ENCODE results near the gene MICALL2.

Gene MICALL2

DNA sequence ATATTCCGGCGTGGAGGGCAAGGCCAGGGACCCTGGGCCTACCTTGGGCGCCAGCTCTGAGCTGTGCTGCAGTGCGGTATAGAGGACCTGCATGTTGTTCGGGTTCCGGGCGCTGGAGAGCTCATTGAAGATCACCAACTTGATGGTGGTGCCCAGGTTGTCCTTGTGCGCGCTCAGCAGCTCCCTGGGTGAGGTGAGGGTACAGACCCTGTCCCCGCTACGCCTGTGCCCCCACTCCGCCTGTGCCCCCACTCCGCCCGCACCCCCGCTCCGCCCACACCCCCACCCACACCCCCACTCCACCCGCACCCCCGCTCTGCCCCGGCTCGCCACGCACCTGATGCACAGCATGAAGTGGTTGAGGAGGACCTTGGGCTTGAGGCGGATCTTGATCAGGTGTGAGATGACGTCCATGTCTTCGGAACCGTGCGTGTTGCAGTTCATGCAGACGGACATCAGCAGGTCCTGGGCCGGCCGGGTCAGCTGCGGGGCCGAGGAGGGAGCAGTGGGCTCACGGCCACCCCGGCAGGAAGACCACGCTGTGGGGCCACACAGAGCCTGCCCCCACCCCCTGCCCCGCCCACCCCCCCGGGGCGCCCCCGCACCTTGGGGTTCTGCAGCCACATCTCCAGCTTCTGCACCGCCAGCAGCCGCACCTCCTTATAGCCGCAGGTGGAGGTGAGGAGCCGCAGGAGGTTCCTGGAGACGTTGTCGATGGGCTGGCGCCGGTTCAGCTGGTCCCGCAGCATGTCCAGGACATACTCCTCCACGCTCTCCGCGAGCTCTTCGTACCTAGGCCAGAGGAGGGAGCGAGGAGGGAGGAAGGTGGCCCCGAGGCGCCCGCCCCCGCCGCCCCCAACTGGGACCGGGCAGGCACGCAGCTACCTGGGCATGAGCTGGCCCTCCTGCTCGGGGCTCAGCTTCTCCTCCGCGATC lies 39.4 kb upstream of the MICALL2 start:
- no peak for DNase-seq (ENCODE audit: insufficient read length)
- FAIRE-seq: no peak
- TF ChIP-seq POLR2A (IDR thresholded peaks at IDR 0.05; ENCODE audit: low read depth, low read length): no peak
- TF ChIP-seq TAF1 (IDR thresholded peaks at IDR 0.05; ENCODE audit: borderline replicate concordance, low read depth, low read length): no peak
- no peak for TF ChIP-seq POLR2AphosphoS5 (IDR thresholded peaks at IDR 0.05; ENCODE audit: low read depth, low read length)

DNA sequence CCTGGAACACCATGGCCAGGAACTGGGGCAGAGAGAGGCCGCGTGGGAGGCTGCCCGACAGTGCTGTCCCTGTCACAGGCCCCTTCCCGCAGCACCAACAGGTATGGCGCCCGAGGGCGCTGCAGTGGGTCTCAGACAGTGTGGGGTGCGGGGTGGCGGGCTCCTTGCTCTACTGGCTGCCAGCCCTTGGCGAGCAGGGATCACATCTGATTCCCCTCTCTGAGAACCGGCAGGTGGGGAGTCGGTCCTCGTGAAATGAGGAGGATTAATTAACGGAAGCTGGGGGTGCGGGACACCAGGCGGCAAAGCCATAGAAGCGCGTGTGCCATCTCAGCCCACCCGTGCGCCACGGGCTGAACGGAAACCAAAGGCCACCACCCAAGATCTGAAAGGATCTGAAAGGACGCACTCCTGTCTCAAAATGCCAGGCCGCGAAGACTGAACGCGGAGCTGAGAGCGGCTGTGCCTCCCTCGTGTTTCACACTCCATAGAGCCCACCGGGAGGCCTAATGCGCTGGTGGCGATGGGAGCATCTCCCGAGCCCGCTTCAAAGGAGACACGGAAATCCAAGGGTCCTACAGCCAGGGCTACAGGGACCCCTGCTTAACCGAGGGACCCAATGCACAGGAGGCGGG lies 38.1 kb upstream of the MICALL2 start:
- DNase-seq (ENCODE audit: insufficient read length) (no peak), FAIRE-seq (no peak)
- TF ChIP-seq POLR2AphosphoS5 (IDR thresholded peaks at IDR 0.05; ENCODE audit: low read depth, low read length) (no peak), TAF1 (IDR thresholded peaks at IDR 0.05; ENCODE audit: borderline replicate concordance, low read depth, low read length) (no peak), POLR2A (IDR thresholded peaks at IDR 0.05; ENCODE audit: low read depth, low read length) (no peak)

DNA sequence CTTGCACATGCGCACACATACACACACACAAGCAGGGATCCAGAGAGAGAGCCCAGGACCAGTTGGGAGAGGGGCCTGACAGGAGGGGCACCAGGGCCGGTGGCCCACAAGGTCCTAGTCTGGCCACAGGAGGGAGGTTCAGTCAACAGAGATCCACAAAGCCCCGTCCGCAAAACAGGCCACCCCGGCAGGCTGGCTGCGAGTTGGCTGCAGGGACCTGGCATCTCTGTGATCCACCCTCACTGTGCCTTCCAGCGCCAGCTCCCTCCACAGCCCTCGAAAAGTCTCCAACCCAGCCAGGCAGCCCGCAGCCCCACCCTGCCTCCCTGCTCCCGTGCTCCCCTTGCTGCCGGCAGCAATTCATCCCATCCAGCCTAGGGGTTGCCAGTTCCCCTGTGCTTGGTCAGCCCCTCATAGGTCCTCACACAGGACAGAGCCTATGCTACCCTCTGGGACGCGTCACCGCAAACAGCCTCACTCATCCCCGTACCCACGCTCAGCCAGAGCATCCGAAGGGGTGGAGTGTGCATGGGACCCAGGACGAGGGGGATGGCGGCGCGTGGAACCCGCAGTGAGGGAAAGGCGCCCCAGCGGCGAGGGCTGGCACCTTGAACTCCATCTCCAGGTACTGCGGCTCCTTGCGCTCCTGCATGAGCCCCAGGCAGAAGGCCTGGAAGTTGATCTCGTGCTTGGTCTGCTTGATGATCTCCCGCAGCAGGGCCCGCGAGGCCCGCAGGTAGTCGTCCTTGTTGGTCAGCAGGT lies 37.4 kb upstream of the MICALL2 start:
- FAIRE-seq: no peak
- TF ChIP-seq TAF1 (IDR thresholded peaks at IDR 0.05; ENCODE audit: borderline replicate concordance, low read depth, low read length): no peak
- no peak for DNase-seq (ENCODE audit: insufficient read length)

DNA sequence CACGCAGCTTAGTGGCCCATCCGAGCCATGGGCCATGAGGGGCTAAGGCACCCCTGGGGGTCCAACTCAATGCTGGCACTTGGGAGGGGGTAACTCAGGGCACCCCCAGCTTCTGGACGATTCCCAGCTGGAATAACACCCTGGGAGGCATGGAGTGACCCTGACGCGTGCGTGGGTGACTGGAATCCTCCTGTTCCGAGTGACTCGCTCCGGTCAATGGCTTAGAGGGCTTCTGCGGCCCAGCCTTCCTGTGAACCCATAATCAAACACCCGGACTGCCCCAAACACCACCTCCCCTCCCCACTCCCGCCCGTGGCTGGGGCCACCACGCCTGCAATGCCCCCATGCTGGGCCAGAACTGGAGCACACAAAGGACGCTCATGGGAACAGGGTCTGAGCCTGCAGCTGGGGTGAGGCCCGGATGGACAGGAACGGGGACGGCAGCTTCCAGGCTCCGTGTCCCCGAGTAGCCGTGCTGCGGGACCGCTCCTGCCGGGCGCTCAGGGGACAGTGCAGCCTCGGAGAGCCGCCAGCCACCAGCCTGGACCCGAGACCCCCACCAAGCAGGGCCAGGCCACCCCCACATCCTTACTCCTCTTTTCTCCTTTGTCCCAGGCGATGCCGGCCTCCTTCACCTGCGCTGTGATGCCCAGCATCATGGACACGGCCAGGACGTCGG lies 36.4 kb upstream of the MICALL2 start:
- TF ChIP-seq TAF1 (IDR thresholded peaks at IDR 0.05; ENCODE audit: borderline replicate concordance, low read depth, low read length) (no peak), POLR2A (IDR thresholded peaks at IDR 0.05; ENCODE audit: low read depth, low read length) (no peak), POLR2AphosphoS5 (IDR thresholded peaks at IDR 0.05; ENCODE audit: low read depth, low read length) (no peak)
- DNase-seq (ENCODE audit: insufficient read length) (no peak), FAIRE-seq (no peak)

DNA sequence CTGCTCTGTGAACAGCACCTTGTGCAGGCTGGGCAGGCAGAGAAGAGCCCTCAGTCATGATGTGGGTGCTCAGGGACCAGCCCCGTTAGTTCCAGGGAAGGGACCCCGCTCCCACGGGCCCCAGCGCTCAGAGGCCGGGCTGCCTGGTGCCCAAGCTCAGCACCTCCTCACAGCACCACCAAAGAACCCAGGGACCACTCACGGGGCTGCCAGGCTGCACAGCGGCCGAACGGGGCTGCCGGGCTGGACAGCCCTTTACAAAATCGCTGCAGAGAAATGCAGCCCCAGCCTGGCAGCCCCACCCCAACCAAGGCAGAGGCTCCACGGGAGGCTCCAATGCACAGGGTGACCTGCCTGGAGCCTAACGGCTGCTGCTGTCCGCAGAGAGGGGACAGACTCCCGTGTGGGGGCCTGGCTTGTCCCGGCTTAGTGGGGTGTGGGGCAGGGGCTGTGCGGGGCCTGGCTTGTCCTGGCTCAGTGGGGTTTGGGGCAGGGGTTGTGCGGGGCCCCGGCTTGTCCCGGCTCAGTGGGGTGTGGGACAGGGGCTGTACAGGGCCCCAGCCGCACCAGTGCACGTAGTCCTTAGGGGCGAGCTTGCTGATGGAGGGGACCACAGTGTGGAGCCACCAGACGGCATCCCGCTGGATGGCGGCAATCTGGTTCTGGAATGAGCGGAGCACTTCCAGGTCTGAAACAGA lies 35.7 kb upstream of the MICALL2 start:
- DNase-seq (ENCODE audit: insufficient read length) (no peak), FAIRE-seq (no peak)
- TF ChIP-seq TAF1 (IDR thresholded peaks at IDR 0.05; ENCODE audit: borderline replicate concordance, low read depth, low read length) (no peak), POLR2A (IDR thresholded peaks at IDR 0.05; ENCODE audit: low read depth, low read length) (no peak), POLR2AphosphoS5 (IDR thresholded peaks at IDR 0.05; ENCODE audit: low read depth, low read length) (no peak)

DNA sequence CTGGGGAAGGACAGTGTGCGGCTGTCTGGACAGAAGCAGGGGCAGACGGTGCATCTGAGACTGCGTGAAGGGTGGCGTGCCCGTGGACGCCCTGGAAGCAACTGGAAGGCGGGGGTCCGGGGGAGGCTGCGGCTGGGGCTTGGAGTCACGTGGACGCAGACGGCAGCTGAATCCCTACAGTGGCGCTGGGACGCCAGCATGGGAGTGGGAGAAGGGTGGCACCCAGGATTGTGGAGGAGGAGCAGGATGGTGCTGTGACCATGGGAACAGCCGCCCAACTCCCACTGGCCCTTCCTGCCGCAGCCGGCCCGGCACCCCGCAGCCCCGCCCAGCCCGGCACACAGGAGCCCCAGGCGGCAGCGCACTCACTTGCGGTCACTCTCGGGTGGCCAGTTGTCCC lies 35.2 kb upstream of the MICALL2 start:
- TF ChIP-seq POLR2AphosphoS5 (IDR thresholded peaks at IDR 0.05; ENCODE audit: low read depth, low read length) (no peak), POLR2A (IDR thresholded peaks at IDR 0.05; ENCODE audit: low read depth, low read length) (no peak), TAF1 (IDR thresholded peaks at IDR 0.05; ENCODE audit: borderline replicate concordance, low read depth, low read length) (no peak)
- FAIRE-seq: no peak
- DNase-seq (ENCODE audit: insufficient read length): no peak

DNA sequence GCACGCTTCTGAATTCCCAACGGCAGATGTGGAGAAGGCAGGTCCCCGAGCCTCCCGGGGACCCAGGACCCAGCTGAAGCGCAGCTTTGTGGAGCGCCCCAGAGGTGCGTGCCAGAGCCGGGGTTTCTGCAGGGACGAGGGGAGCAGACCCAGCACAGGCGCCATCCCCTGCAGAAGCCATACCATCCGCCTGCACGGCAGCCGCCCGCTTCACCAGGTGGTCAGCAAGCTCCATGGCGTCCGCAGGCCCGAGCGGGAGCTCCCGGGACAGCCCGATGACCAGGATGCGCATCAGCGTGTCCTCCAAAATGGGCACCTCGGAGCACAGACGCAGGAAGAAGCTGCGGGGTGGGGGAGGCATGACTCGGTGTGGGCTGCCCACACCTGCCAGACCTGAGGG lies 34.3 kb upstream of the MICALL2 start:
- DNase-seq (ENCODE audit: insufficient read length): no peak
- TF ChIP-seq POLR2AphosphoS5 (IDR thresholded peaks at IDR 0.05; ENCODE audit: low read depth, low read length) (no peak), POLR2A (IDR thresholded peaks at IDR 0.05; ENCODE audit: low read depth, low read length) (no peak), TAF1 (IDR thresholded peaks at IDR 0.05; ENCODE audit: borderline replicate concordance, low read depth, low read length) (no peak)
- FAIRE-seq: no peak

DNA sequence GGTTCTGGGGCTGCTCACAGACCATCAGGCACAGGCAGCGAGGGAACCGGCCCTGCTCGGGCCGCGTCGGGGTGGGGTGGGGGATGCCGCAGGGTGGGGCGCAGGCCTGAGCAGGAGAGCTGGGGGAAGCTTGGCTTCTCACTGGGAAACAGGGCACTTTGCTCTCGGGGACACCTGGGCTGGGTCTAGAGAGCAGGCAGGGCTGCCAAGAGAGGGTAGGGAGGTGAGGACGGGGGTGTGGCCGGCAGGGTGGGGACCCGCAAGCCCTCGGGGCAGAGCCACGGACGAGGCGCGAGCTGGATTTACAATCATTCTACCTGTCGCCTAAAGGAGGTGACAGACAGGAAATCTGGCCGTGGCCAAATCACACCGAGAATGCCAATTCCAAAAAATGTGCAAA lies 33.9 kb upstream of the MICALL2 start:
- no peak for TF ChIP-seq POLR2A (IDR thresholded peaks at IDR 0.05; ENCODE audit: low read depth, low read length)
- TF ChIP-seq POLR2AphosphoS5 (IDR thresholded peaks at IDR 0.05; ENCODE audit: low read depth, low read length): no peak
- no peak for TF ChIP-seq TAF1 (IDR thresholded peaks at IDR 0.05; ENCODE audit: borderline replicate concordance, low read depth, low read length)
- FAIRE-seq: no peak
- DNase-seq (ENCODE audit: insufficient read length): no peak

DNA sequence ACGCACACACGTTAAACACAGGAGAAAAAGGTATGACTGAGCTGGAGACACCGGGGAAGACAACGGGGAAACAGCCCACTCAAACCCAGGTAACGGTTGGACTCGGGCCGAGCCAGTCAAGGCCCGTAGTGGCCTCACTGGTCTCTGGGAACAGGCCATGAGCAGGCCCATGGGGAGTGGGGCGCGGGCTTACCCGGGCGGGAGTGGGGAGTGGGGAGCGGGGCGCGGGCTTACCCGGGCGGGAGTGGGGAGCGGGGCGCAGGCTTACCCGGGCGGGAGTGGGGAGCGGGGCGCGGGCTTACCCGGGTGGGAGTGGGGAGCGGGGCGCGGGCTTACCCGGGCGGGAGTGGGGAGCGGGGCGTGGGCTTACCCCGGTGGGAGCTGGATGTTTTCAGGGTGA lies 33.4 kb upstream of the MICALL2 start:
- TF ChIP-seq TAF1 (IDR thresholded peaks at IDR 0.05; ENCODE audit: borderline replicate concordance, low read depth, low read length) (no peak), POLR2AphosphoS5 (IDR thresholded peaks at IDR 0.05; ENCODE audit: low read depth, low read length) (no peak), POLR2A (IDR thresholded peaks at IDR 0.05; ENCODE audit: low read depth, low read length) (no peak)
- FAIRE-seq (no peak), DNase-seq (ENCODE audit: insufficient read length) (no peak)

DNA sequence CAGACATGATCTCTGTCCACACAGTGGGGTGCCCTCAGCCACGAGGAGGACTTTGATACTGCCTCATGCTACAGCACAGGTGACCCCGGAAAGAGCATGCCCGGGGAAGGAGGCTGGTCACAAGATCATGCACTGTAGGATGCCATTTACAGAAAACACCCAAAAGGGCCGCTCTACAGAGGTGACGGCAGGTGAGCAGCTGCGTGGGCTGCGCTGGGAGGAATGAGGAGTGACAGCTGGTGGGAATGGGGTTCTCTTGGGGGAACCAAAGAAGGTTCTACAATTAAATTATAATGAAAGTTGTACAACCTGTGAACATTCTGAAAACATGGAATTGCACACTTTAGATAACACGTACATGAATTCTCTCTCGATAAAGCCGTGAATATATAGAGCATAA lies 33.0 kb upstream of the MICALL2 start:
- TF ChIP-seq POLR2AphosphoS5 (IDR thresholded peaks at IDR 0.05; ENCODE audit: low read depth, low read length) (no peak), POLR2A (IDR thresholded peaks at IDR 0.05; ENCODE audit: low read depth, low read length) (no peak), TAF1 (IDR thresholded peaks at IDR 0.05; ENCODE audit: borderline replicate concordance, low read depth, low read length) (no peak)
- FAIRE-seq (no peak), DNase-seq (ENCODE audit: insufficient read length) (no peak)

Measured in GM12892 (cell line).